PFSK-1 (cell line): ENCODE data around the gene COMTD1.

ENCODE experiments used
- POLR2AphosphoS5 ChIP-seq: IDR thresholded peaks from 2 replicates; pipeline ENCODE4 v1.6.1; 2012; ENCODE audit warnings: low read depth, mild to moderate bottlenecking, control low read depth, low read length, moderate library complexity
- TAF1 ChIP-seq: IDR thresholded peaks from 2 replicates; pipeline ENCODE4 v1.6.1; 2012; ENCODE audit warnings: low read length, control low read depth, borderline replicate concordance; ENCODE audit not compliant: insufficient read depth
- TF ChIP-seq, protein P1 (sequence below), 2 experiments: IDR thresholded peaks; 2 replicates each; pipeline versions ENCODE4 v1.6.1 to v1.8.0; 2011 to 2012; ENCODE audit warnings: low read depth in 2 of 2, low read length in 2 of 2, control low read depth in 1 of 2, inconsistent platforms in 1 of 2, mild to moderate bottlenecking in 1 of 2, moderate library complexity in 1 of 2; ENCODE audit not compliant: insufficient read depth in 1 of 2

DNA sequence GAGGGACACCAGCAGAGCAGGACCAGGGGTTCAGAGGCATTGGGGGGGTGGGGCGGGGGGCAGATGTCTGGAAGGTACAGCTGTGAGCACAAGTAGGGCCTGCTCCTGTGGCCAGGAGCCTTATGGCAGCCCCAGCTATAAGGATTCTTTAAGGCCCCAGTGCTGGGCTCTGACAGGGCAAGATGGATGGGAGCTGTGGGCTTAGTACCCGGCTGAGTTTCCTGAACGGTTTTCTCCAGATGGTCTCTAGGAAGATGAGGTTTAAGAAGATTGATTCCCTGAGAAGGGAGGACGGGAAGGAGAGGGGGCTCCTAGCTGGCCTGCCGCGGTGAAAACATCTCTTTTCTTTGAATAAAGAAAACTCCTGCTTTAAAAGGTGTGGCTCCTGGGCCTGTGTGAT lies 30.1 kb upstream of the COMTD1 start:
- TF ChIP-seq TAF1 (no peak), POLR2AphosphoS5 (no peak)
- TF ChIP-seq, protein P1, sequence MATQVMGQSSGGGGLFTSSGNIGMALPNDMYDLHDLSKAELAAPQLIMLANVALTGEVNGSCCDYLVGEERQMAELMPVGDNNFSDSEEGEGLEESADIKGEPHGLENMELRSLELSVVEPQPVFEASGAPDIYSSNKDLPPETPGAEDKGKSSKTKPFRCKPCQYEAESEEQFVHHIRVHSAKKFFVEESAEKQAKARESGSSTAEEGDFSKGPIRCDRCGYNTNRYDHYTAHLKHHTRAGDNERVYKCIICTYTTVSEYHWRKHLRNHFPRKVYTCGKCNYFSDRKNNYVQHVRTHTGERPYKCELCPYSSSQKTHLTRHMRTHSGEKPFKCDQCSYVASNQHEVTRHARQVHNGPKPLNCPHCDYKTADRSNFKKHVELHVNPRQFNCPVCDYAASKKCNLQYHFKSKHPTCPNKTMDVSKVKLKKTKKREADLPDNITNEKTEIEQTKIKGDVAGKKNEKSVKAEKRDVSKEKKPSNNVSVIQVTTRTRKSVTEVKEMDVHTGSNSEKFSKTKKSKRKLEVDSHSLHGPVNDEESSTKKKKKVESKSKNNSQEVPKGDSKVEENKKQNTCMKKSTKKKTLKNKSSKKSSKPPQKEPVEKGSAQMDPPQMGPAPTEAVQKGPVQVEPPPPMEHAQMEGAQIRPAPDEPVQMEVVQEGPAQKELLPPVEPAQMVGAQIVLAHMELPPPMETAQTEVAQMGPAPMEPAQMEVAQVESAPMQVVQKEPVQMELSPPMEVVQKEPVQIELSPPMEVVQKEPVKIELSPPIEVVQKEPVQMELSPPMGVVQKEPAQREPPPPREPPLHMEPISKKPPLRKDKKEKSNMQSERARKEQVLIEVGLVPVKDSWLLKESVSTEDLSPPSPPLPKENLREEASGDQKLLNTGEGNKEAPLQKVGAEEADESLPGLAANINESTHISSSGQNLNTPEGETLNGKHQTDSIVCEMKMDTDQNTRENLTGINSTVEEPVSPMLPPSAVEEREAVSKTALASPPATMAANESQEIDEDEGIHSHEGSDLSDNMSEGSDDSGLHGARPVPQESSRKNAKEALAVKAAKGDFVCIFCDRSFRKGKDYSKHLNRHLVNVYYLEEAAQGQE (IDR thresholded peaks at IDR 0.05; ENCODE audit: insufficient read depth in 1 of 2, low read depth in 2 of 2, low read length in 2 of 2): no peak
